ENCODE results near the gene CCDC120. TPM values are rescaled to one million over a fixed set of nuclear protein-coding genes. Genes with fewer than 3 reads are reported as not detected.

The CCDC120 gene
- total RNA-seq, 1 experiment from 2014 or later: 11.0 TPM

GRCh38 chrX:49039598-49040375 is 19.0 kb upstream of the CCDC120 start:
- Histone ChIP-seq H3K27ac (ENCODE audit: low read length) (peak overlapping the region; percentile 57), H3K4me3 (ENCODE audit: low read depth in 2 of 2, low read length in 2 of 2) (peak overlapping the region; percentile 38 to 73; a peak in 3 of 4 replicates), H3K4me1 (ENCODE audit: control insufficient read depth, insufficient read depth, low read length) (peaks cover 18% of the 10 kb centered on the region), H3K9me3 (ENCODE audit: control insufficient read depth, insufficient read depth, low read depth, low read length) (no peaks in the 10 kb centered on the region), H3K36me3 (ENCODE audit: control insufficient read depth, insufficient read depth, low read length) (no peaks in the 10 kb centered on the region; the same call in 1 of the 2 replicates), H3K27me3 (ENCODE audit: control insufficient read depth, insufficient read depth, low read length) (no peaks in the 10 kb centered on the region)
- ChIA-PET POLR2A (interaction anchor here (0.7 kb wide), 2 partner anchors 49 to 411 kb away, joined by 3 to 10 read pairs; no protein-coding TSS in a partner anchor), CTCF (no interaction called here)
- no TSS peak for BruUV-seq (replicated peaks)
- TF ChIP-seq POLR2AphosphoS5 (IDR thresholded peaks at IDR 0.05; ENCODE audit: low read depth, low read length): no peak
- TF ChIP-seq, protein P1, sequence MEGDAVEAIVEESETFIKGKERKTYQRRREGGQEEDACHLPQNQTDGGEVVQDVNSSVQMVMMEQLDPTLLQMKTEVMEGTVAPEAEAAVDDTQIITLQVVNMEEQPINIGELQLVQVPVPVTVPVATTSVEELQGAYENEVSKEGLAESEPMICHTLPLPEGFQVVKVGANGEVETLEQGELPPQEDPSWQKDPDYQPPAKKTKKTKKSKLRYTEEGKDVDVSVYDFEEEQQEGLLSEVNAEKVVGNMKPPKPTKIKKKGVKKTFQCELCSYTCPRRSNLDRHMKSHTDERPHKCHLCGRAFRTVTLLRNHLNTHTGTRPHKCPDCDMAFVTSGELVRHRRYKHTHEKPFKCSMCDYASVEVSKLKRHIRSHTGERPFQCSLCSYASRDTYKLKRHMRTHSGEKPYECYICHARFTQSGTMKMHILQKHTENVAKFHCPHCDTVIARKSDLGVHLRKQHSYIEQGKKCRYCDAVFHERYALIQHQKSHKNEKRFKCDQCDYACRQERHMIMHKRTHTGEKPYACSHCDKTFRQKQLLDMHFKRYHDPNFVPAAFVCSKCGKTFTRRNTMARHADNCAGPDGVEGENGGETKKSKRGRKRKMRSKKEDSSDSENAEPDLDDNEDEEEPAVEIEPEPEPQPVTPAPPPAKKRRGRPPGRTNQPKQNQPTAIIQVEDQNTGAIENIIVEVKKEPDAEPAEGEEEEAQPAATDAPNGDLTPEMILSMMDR (IDR thresholded peaks at IDR 0.05): no peak
- no peak for TF ChIP-seq SIN3A (IDR thresholded peaks at IDR 0.05; ENCODE audit: borderline replicate concordance, insufficient read depth, low read depth, low read length)
- TF ChIP-seq TCF7L2 (IDR thresholded peaks at IDR 0.05; ENCODE audit: low read depth, low read length): no peak
- TF ChIP-seq, protein P2, sequence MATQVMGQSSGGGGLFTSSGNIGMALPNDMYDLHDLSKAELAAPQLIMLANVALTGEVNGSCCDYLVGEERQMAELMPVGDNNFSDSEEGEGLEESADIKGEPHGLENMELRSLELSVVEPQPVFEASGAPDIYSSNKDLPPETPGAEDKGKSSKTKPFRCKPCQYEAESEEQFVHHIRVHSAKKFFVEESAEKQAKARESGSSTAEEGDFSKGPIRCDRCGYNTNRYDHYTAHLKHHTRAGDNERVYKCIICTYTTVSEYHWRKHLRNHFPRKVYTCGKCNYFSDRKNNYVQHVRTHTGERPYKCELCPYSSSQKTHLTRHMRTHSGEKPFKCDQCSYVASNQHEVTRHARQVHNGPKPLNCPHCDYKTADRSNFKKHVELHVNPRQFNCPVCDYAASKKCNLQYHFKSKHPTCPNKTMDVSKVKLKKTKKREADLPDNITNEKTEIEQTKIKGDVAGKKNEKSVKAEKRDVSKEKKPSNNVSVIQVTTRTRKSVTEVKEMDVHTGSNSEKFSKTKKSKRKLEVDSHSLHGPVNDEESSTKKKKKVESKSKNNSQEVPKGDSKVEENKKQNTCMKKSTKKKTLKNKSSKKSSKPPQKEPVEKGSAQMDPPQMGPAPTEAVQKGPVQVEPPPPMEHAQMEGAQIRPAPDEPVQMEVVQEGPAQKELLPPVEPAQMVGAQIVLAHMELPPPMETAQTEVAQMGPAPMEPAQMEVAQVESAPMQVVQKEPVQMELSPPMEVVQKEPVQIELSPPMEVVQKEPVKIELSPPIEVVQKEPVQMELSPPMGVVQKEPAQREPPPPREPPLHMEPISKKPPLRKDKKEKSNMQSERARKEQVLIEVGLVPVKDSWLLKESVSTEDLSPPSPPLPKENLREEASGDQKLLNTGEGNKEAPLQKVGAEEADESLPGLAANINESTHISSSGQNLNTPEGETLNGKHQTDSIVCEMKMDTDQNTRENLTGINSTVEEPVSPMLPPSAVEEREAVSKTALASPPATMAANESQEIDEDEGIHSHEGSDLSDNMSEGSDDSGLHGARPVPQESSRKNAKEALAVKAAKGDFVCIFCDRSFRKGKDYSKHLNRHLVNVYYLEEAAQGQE (IDR thresholded peaks at IDR 0.05; ENCODE audit: insufficient read depth in 1 of 2, low read depth in 2 of 2, low read length in 1 of 2): no peak
- intact Hi-C loops (cut with micrococcal nuclease; ENCODE audit: unreplicated experiment) (loop anchor here (10.0 kb wide), 1 partner anchor 65 kb away; the partner anchor contains the start of gene KCND1), in situ Hi-C loops (cut with HindIII; ENCODE audit: low pct_unique_long_range_greater_than_20kb, low sequenced_read_pairs) (no loop called here)
- DNase-seq (ENCODE audit: low read depth, low spot score) (no peak), ATAC-seq (no peak)

GRCh38 chrX:49040376-49040955 is 18.3 kb upstream of the CCDC120 start:
- no TSS peak for BruUV-seq (replicated peaks)
- in situ Hi-C loops (cut with HindIII; ENCODE audit: low pct_unique_long_range_greater_than_20kb, low sequenced_read_pairs): no loop called here
- intact Hi-C loops (cut with micrococcal nuclease; ENCODE audit: unreplicated experiment): loop anchor here (10.0 kb wide), 1 partner anchor 66 kb away; the partner anchor contains the start of gene KCND1
- Histone ChIP-seq H3K27me3 (ENCODE audit: control insufficient read depth, insufficient read depth, low read length) (no peaks in the 10 kb centered on the region), H3K9me3 (ENCODE audit: control insufficient read depth, insufficient read depth, low read depth, low read length) (no peaks in the 10 kb centered on the region), H3K27ac (ENCODE audit: low read length) (peak overlapping the region; percentile 57), H3K4me1 (ENCODE audit: control insufficient read depth, insufficient read depth, low read length) (peaks cover 18% of the 10 kb centered on the region), H3K4me3 (ENCODE audit: low read depth in 2 of 2, low read length in 2 of 2) (peak overlapping the region; percentile 38 to 73), H3K36me3 (ENCODE audit: control insufficient read depth, insufficient read depth, low read length) (no peaks in the 10 kb centered on the region; the same call in 1 of the 2 replicates)
- ChIA-PET CTCF (no interaction called here), POLR2A (interaction anchor here (0.7 kb wide), 1 partner anchor 411 kb away, joined by 10 read pairs; no protein-coding TSS in a partner anchor)
- TF ChIP-seq TCF7L2 (IDR thresholded peaks at IDR 0.05; ENCODE audit: low read depth, low read length): no peak
- no peak for TF ChIP-seq SIN3A (IDR thresholded peaks at IDR 0.05; ENCODE audit: borderline replicate concordance, insufficient read depth, low read depth, low read length)
- no peak for TF ChIP-seq POLR2AphosphoS5 (IDR thresholded peaks at IDR 0.05; ENCODE audit: low read depth, low read length)
- TF ChIP-seq, protein P2 (IDR thresholded peaks at IDR 0.05; ENCODE audit: insufficient read depth in 1 of 2, low read depth in 2 of 2, low read length in 1 of 2): no peak
- TF ChIP-seq, protein P1 (IDR thresholded peaks at IDR 0.05): no peak
- DNase-seq (ENCODE audit: low read depth, low spot score) (no peak), ATAC-seq (no peak)

All from Panc1 (cell line).